Measurements from ENCODE around the gene SIT1. TPM values are rescaled to one million over a fixed set of nuclear protein-coding genes. Genes with fewer than 3 reads are reported as not detected.

SIT1 gene
- polyA plus RNA-seq, 1 donor (not counting 4 experiments of a cell fraction or from before 2014, with no cell fraction given), result not detected

GRCh38 chr9:35616681-35617459 is 33.9 kb downstream of the SIT1 start:
- dilution Hi-C loops (cut with MboI; ENCODE audit: extremely low pct_ligation_motif_present, low sequenced_read_pairs), result no loop called here
- Histone ChIP-seq H4K20me1 (ENCODE audit: control insufficient read depth, extremely low read depth, insufficient read depth, low read length) (no peaks in the 10 kb centered on the region), H3K9ac (ENCODE audit: control insufficient read depth, extremely low read depth, insufficient read depth, low read length) (peak overlapping the region; percentile 49), H3K4me3 (ENCODE audit: control insufficient read depth in 2 of 3, extremely low read depth in 1 of 3, insufficient read depth in 2 of 3, low read depth in 1 of 3, low read length in 3 of 3) (peak overlapping the region; percentile 8 to 58 (median 24)), H3K27ac (ENCODE audit: control insufficient read depth, insufficient read depth, low read length) (no peak overlapping the region), H3K4me1 (ENCODE audit: control insufficient read depth, extremely low read depth, insufficient read depth, low read length) (no peaks in the 10 kb centered on the region), H3K9me1 (ENCODE audit: control insufficient read depth, extremely low read depth, insufficient read depth, low read length) (no peaks in the 10 kb centered on the region), H3K36me3 (ENCODE audit: control insufficient read depth in 2 of 2, extremely low read depth in 1 of 2, insufficient read depth in 2 of 2, low read length in 2 of 2) (no peaks in the 10 kb centered on the region), H2AFZ (ENCODE audit: control insufficient read depth, low read length) (peak overlapping the region; percentile 94), H3K27me3 (ENCODE audit: control insufficient read depth, extremely low read depth, insufficient read depth, low read length) (peaks cover 25% of the 10 kb centered on the region), H3K4me2 (ENCODE audit: control insufficient read depth, extremely low read depth, insufficient read depth, low read depth, low read length) (peak overlapping the region; percentile 68), H3K9me3 (ENCODE audit: control insufficient read depth, low read depth, low read length) (no peaks in the 10 kb centered on the region), H3K79me2 (ENCODE audit: control insufficient read depth, insufficient read depth, low read length) (no peaks in the 10 kb centered on the region)
- DNase-seq (ENCODE audit: low read depth, low spot score) (peak; percentile 17), FAIRE-seq (no peak)
- TF ChIP-seq CTCF (optimal IDR thresholded peaks at IDR 0.05 in 1 of 3, IDR thresholded peaks at IDR 0.05 in 1 of 3, conservative IDR thresholded peaks at IDR 0.05 in 1 of 3; ENCODE audit: extremely low read depth in 1 of 3, insufficient read depth in 2 of 3, low read length in 3 of 3), result peak in 1 of 3 experiments; percentile 52
- no peak for TF ChIP-seq EZH2 (IDR thresholded peaks at IDR 0.05; ENCODE audit: low read length)

- no peaks in the 10 kb centered on the region for H3K4me1 ChIP-seq (ENCODE audit: control insufficient read depth, extremely low read depth, insufficient read depth, low read length)
- H4K20me1 ChIP-seq (ENCODE audit: control insufficient read depth, extremely low read depth, insufficient read depth, low read length), result no peaks in the 10 kb centered on the region
- no peaks in the 10 kb centered on the region for H3K36me3 ChIP-seq (ENCODE audit: control insufficient read depth in 2 of 2, extremely low read depth in 1 of 2, insufficient read depth in 2 of 2, low read length in 2 of 2)
- H3K27ac ChIP-seq (ENCODE audit: control insufficient read depth, insufficient read depth, low read length), result no peak overlapping the region
- dilution Hi-C loops (cut with MboI; ENCODE audit: extremely low pct_ligation_motif_present, low sequenced_read_pairs), result no loop called here
- no peaks in the 10 kb centered on the region for H3K9me1 ChIP-seq (ENCODE audit: control insufficient read depth, extremely low read depth, insufficient read depth, low read length)
- no peak for FAIRE-seq
- peaks cover 25% of the 10 kb centered on the region for H3K27me3 ChIP-seq (ENCODE audit: control insufficient read depth, extremely low read depth, insufficient read depth, low read length)
- no peaks in the 10 kb centered on the region for H3K9me3 ChIP-seq (ENCODE audit: control insufficient read depth, low read depth, low read length)
- DNase-seq (ENCODE audit: low read depth, low spot score), result no peak
- no peak overlapping the region for H3K4me3 ChIP-seq (ENCODE audit: control insufficient read depth in 2 of 3, extremely low read depth in 1 of 3, insufficient read depth in 2 of 3, low read depth in 1 of 3, low read length in 3 of 3)
- TF ChIP-seq EZH2 (IDR thresholded peaks at IDR 0.05; ENCODE audit: low read length), result no peak
- no peak for TF ChIP-seq CTCF (optimal IDR thresholded peaks at IDR 0.05 in 1 of 3, IDR thresholded peaks at IDR 0.05 in 1 of 3, conservative IDR thresholded peaks at IDR 0.05 in 1 of 3; ENCODE audit: extremely low read depth in 1 of 3, insufficient read depth in 2 of 3, low read length in 3 of 3)
- no peak overlapping the region for H2AFZ ChIP-seq (ENCODE audit: control insufficient read depth, low read length)
- no peak overlapping the region for H3K4me2 ChIP-seq (ENCODE audit: control insufficient read depth, extremely low read depth, insufficient read depth, low read depth, low read length)
- H3K79me2 ChIP-seq (ENCODE audit: control insufficient read depth, insufficient read depth, low read length), result no peaks in the 10 kb centered on the region
- no peak overlapping the region for H3K9ac ChIP-seq (ENCODE audit: control insufficient read depth, extremely low read depth, insufficient read depth, low read length)
These were observed 34.6 kb downstream of the SIT1 start for GRCh38 chr9:35615981-35616680.
